K562 (cell line): Measurements from ENCODE around the gene LLGL2. TPM values are rescaled to one million over a fixed set of nuclear protein-coding genes. Genes with fewer than 3 reads are reported as not detected.

ENCODE experiments used
- ATAC-seq: fragments of 200-7000 bp; cut with Tn5 transposase; 3 replicates; pipeline ENCODE4 v1.9.1; 2020; ENCODE audit warnings: moderate library complexity
- BruUV-seq: library from RNA; stranded (reverse); fragments of 400-500 nt; replicated peaks from 2 replicates; lab custom pipeline; 2021; lab: Mats Ljungman, UMichigan
- CTCF ChIA-PET: fragments of 300-600 bp; formaldehyde crosslinking; extraction: SDS; loops from one replicate; lab custom pipeline; 2021; ENCODE audit warnings: low intra/inter-chr PET ratio; lab: Yijun Ruan, JAX
- POLR2A ChIA-PET: fragments of 300-600, 350-650 bp; sonication (Branson Sonifier 250); formaldehyde crosslinking; extraction: SDS; loops from one replicate; lab custom pipeline; 2021; ENCODE audit warnings: antibody characterized with exemption, inconsistent platforms; lab: Yijun Ruan, JAX
- DNase-seq, 4 experiments: peaks; one replicate each; pipeline versions ENCODE4 v3.0.0 to v3.0.0-alpha.2; 2011 to 2018; ENCODE audit warnings: low spot score in 3 of 4, mixed read lengths in 3 of 4; ENCODE audit errors: extremely low read depth in 1 of 4
- FAIRE-seq: peaks from 2 replicates; lab custom pipeline; 2011; peaks lifted over from hg19 to GRCh38; lab: Jason Lieb, UNC
- H2AFZ ChIP-seq: 2 replicates; pipeline ENCODE4 v1.6.0; 2011; ENCODE audit warnings: low read depth, low read length, control low read depth, inconsistent platforms
- H3K27ac ChIP-seq: fragments of 200-600 bp; 3 replicates; pipeline ENCODE4 v1.8.0; 2011; ENCODE audit warnings: low read depth, mild to moderate bottlenecking, control low read depth, inconsistent platforms, low read length, moderate library complexity, mixed read lengths; ENCODE audit errors: extremely low read depth
- H3K27me3 ChIP-seq, 2 experiments: fragments of 300-600 bp in 1 of 2; 2 replicates in 1 of 2; 3 replicates in 1 of 2; pipeline versions ENCODE4 v1.6.0 to v1.8.0; 2011; ENCODE audit warnings: inconsistent platforms in 2 of 2, low read length in 2 of 2, mild to moderate bottlenecking in 1 of 2, mixed read lengths in 1 of 2, moderate library complexity in 1 of 2; ENCODE audit not compliant: control insufficient read depth in 2 of 2, insufficient read depth in 2 of 2
- H3K36me3 ChIP-seq: fragments of 300-600 bp; 3 replicates; pipeline ENCODE4 v1.8.0; 2011; ENCODE audit warnings: mild to moderate bottlenecking, low read length, inconsistent platforms; ENCODE audit not compliant: control insufficient read depth, insufficient read depth
- H3K4me1 ChIP-seq, 2 experiments: fragments of 200-600 bp in 1 of 2; replicated peaks in 1 of 2; 2 replicates in 1 of 2; 3 replicates in 1 of 2; pipeline versions ENCODE4 v1.5.1 to v1.8.0; 2011; ENCODE audit warnings: inconsistent platforms in 2 of 2, low read length in 2 of 2, mild to moderate bottlenecking in 1 of 2, mixed read lengths in 1 of 2, moderate library complexity in 1 of 2; ENCODE audit not compliant: control insufficient read depth in 2 of 2, insufficient read depth in 2 of 2
- H3K4me2 ChIP-seq: 2 replicates; pipeline ENCODE4 v1.6.1; 2011; ENCODE audit warnings: low read length, control low read depth, inconsistent platforms, mixed read lengths; ENCODE audit not compliant: insufficient read depth
- H3K4me3 ChIP-seq: fragments of 200-600 bp; sonication (generic), shearing (Covaris generic); 2 replicates; pipeline ENCODE4 v1.5.1; 2016; ENCODE audit warnings: control low read depth, inconsistent platforms
- H3K79me2 ChIP-seq: fragments of 200-600 bp; 3 replicates; pipeline ENCODE4 v1.8.0; 2011; ENCODE audit warnings: low read length, inconsistent platforms; ENCODE audit not compliant: control insufficient read depth, insufficient read depth
- H3K9ac ChIP-seq, 2 experiments: 2 replicates each; pipeline versions ENCODE4 v1.6.0 to v1.6.1; 2011; ENCODE audit warnings: low read depth in 2 of 2, low read length in 2 of 2, control low read depth in 1 of 2, inconsistent platforms in 1 of 2, mild to moderate bottlenecking in 1 of 2, mixed read lengths in 1 of 2; ENCODE audit not compliant: insufficient read depth in 1 of 2
- H3K9me1 ChIP-seq: one replicate; pipeline ENCODE4 v1.6.0; 2011; ENCODE audit warnings: inconsistent platforms, mild to moderate bottlenecking, low read length, moderate library complexity; ENCODE audit not compliant: control insufficient read depth, insufficient read depth
- H3K9me3 ChIP-seq: replicated peaks from 2 replicates; pipeline ENCODE4 v1.5.1; 2011; ENCODE audit warnings: low read depth, low read length, inconsistent platforms; ENCODE audit not compliant: control insufficient read depth, insufficient read depth
- H4K20me1 ChIP-seq: replicated peaks from 2 replicates; pipeline ENCODE4 v1.6.1; 2011; ENCODE audit warnings: low read length, inconsistent platforms, mixed read lengths; ENCODE audit not compliant: control insufficient read depth, insufficient read depth
- ARID2 ChIP-seq: fragments of 450-650 bp; IDR thresholded peaks from 2 replicates; pipeline ENCODE4 v1.6.1; 2017; ENCODE audit warnings: antibody characterized with exemption, mild to moderate bottlenecking
- CCAR2 ChIP-seq: fragments of 200-400 bp; formaldehyde crosslinking; IDR thresholded peaks from 2 replicates; pipeline ENCODE4 v1.6.1; 2017; ENCODE audit warnings: mild to moderate bottlenecking, low read depth, low read length
- EP300 ChIP-seq: IDR thresholded peaks from 2 replicates; pipeline ENCODE4 v1.6.1; 2012; ENCODE audit warnings: low read length, improper control_type of control experiment
- ESRRA ChIP-seq: fragments of 450-650 bp; IDR thresholded peaks from 2 replicates; pipeline ENCODE4 v1.6.1; 2014; ENCODE audit warnings: low read depth, mild to moderate bottlenecking, moderate library complexity, borderline replicate concordance
- ETV5 ChIP-seq: sonication (generic); formaldehyde crosslinking; IDR thresholded peaks from 2 replicates; pipeline ENCODE4 v1.4.0; 2020; ENCODE audit warnings: low read depth, mild to moderate bottlenecking, missing genetic modification reagents
- HDAC1 ChIP-seq, 2 experiments: fragments of 450-650 bp; IDR thresholded peaks; 2 replicates each; pipeline ENCODE4 v1.6.1; 2016 to 2017; ENCODE audit warnings: inconsistent platforms in 1 of 2, mild to moderate bottlenecking in 1 of 2, moderate library complexity in 1 of 2
- POLR2A ChIP-seq: fragments of 450-650 bp; conservative IDR thresholded peaks from 2 replicates; pipeline ENCODE4 v1.6.1; 2016
- STAG1 ChIP-seq: sonication (generic); formaldehyde crosslinking; IDR thresholded peaks from 2 replicates; pipeline ENCODE4 v1.5.0; 2020; ENCODE audit warnings: missing genetic modification reagents, borderline replicate concordance
- STAT6 ChIP-seq: sonication (generic); formaldehyde crosslinking; IDR thresholded peaks from 2 replicates; pipeline ENCODE4 v1.8.1; 2023; ENCODE audit warnings: mild to moderate bottlenecking, missing genetic modification reagents
- YY1 ChIP-seq, 3 experiments: IDR thresholded peaks; 2 replicates each; pipeline ENCODE4 v1.6.1; 2011; ENCODE audit warnings: low read length in 2 of 3, mild to moderate bottlenecking in 2 of 3, moderate library complexity in 2 of 3, borderline replicate concordance in 1 of 3, control low read depth in 1 of 3, low read depth in 1 of 3; ENCODE audit not compliant: insufficient read depth in 3 of 3, insufficient replicate concordance in 2 of 3, control insufficient read depth in 1 of 3, insufficient read length in 1 of 3; ENCODE audit errors: extremely low read depth in 1 of 3
- ZNF143 ChIP-seq: sonication (generic); formaldehyde crosslinking; IDR thresholded peaks from 2 replicates; pipeline ENCODE4 v1.9.0; 2022; ENCODE audit warnings: mild to moderate bottlenecking, missing genetic modification reagents
- ZNF707 ChIP-seq: fragments of 250-450 bp; sonication (Bioruptor Pico); conservative IDR thresholded peaks from 2 replicates; pipeline ENCODE4 v1.8.0; 2022; ENCODE audit warnings: inconsistent platforms, mild to moderate bottlenecking, moderate library complexity
- WGBS: fragments of 100-300 bp; shearing (Covaris generic); methylation state at CpG from one replicate; pipeline ENCODE4 v1.1.6; 2016; ENCODE audit warnings: low coverage, mixed read lengths; ENCODE audit not compliant: insufficient coverage; ENCODE audit errors: missing lambda C conversion rate; 5-methylcytosine and 5-hydroxymethylcytosine counted together
- in situ Hi-C: fragments of 300-500 bp; cut with MboI; formaldehyde crosslinking; loops from 4 replicates; pipeline ENCODE4 v1.15.0; 2018; ENCODE audit warnings: inconsistent platforms, mixed read lengths
- intact Hi-C: fragments of 100-400 bp; cut with micrococcal nuclease; formaldehyde crosslinking; loops from 2 replicates; pipeline ENCODE4 v1.14.2; 2022
- polyA plus RNA-seq, 8 experiments: library from polyadenylated mRNA; depleted of rRNA in 4 of 8; stranded (reverse) in 5 of 8; unstranded in 3 of 8; fragments of >200 nt; fragmentation: Nextera tagmentation in 2 of 8; fragmentation: Illumina TruSeq in 1 of 8; extraction: Ambion mirVana in 2 of 8; extraction: Trizol in 1 of 8; gene quantifications; 2 replicates each; pipeline versions ENCODE4 v1.2.1 to v1.2.3, GENCODE V29; 2011 to 2014; ENCODE audit warnings: inconsistent platforms in 1 of 8, missing spikeins in 1 of 8
- total RNA-seq, 7 experiments: library from RNA; depleted of rRNA in 6 of 7; stranded (reverse); fragments of >200 nt in 6 of 7; fragmentation: Illumina TruSeq in 2 of 7; extraction: Trizol in 2 of 7; gene quantifications; 2 replicates each; pipeline versions ENCODE4 v1.2.1 to v1.2.3, GENCODE V29; 2011 to 2021; ENCODE audit warnings: low replicate concordance in 1 of 7

Gene LLGL2
- total and polyA plus RNA-seq, 9 of the 15 experiments (the other 6 are each of a cell fraction or from before 2014, with no cell fraction given), result 0.32 to 24.4 (median 10.2) TPM

GRCh38 chr17:75485688-75486087 lies 39.8 kb upstream of the LLGL2 start:
- H3K9ac ChIP-seq, result peak overlapping the region in 1 of 2 experiments; percentile 52; a peak in 1 of 4 replicates
- no peak overlapping the region for H2AFZ ChIP-seq
- BruUV-seq, result no TSS peak
- H3K9me3 ChIP-seq, result no peaks in the 10 kb centered on the region
- ATAC-seq, result no peak
- H3K4me2 ChIP-seq, result no peak overlapping the region
- H3K27me3 ChIP-seq, result no peaks in the 10 kb centered on the region
- intact Hi-C loops, result loop anchor here (2.0 kb wide), 1 partner anchor 59 kb away; no protein-coding TSS in a partner anchor
- CTCF ChIA-PET, result no interaction called here
- TF ChIP-seq ETV5 (CRISPR knock-in tag) (no peak), YY1 (IDR thresholded peaks at IDR 0.05; ENCODE audit: borderline replicate concordance in 1 of 3, control insufficient read depth in 1 of 3, extremely low read depth in 1 of 3, insufficient read depth in 3 of 3, insufficient read length in 1 of 3, insufficient replicate concordance in 2 of 3, low read depth in 1 of 3, low read length in 2 of 3) (no peak)
- TF ChIP-seq, all 486 proteins: peak for 0
- POLR2A ChIA-PET, result interaction anchor here (0.5 to 1.2 kb wide), 3 partner anchors 15 to 196 kb away, joined by 3 to 5 read pairs (median 3); partner anchors contain the start of gene SLC25A19
- Histone ChIP-seq H3K4me3 (no peak overlapping the region), H3K4me1 (peaks cover 11 to 33% of the 10 kb centered on the region in 2 experiments; a peak in 4 of 5 replicates), H3K79me2 (0 out of 3 replicates have a peak, but pooled peaks cover 2% of the 10 kb centered on the region), H4K20me1 (peaks cover 12% of the 10 kb centered on the region), H3K27ac (no peak overlapping the region), H3K9me1 (no peaks in the 10 kb centered on the region), H3K36me3 (no peaks in the 10 kb centered on the region)
- in situ Hi-C loops, result no loop called here
- FAIRE-seq (no peak), DNase-seq (no peak)
- 76% methylated on average over 10 of the region's 12 CpGs for WGBS

GRCh38 chr17:75486151-75486550 lies 39.3 kb upstream of the LLGL2 start:
- BruUV-seq, result no TSS peak
- in situ Hi-C loops (no loop called here), intact Hi-C loops (loop anchor here (2.0 kb wide), 1 partner anchor 59 kb away; no protein-coding TSS in a partner anchor)
- CTCF ChIA-PET, result interaction anchor here (0.5 to 2.3 kb wide), 3 partner anchors 60 to 215 kb away, joined by 3 to 20 read pairs (median 3); partner anchors contain the start of gene MIF4GD
- POLR2A ChIA-PET, result interaction anchor here (0.5 to 0.6 kb wide), 3 partner anchors 9 to 197 kb away, joined by 3 read pairs; partner anchors contain the start of gene SLC25A19
- no peaks in the 10 kb centered on the region for H3K27me3 ChIP-seq
- H3K9ac ChIP-seq, result no peak overlapping the region; a peak in 1 of 4 replicates
- TF ChIP-seq EP300 (no peak), POLR2A (no peak), ARID2 (no peak), STAT6 (CRISPR knock-in tag) (no peak), ZNF707 (CRISPR knock-in tag) (no peak), STAG1 (no peak), CCAR2 (no peak), HDAC1 (IDR thresholded peaks at IDR 0.05) (no peak), ZNF143 (CRISPR knock-in tag) (no peak), ESRRA (no peak)
- H3K9me3 ChIP-seq, result no peaks in the 10 kb centered on the region
- H3K4me1 ChIP-seq, result peaks cover 11 to 33% of the 10 kb centered on the region in 2 experiments; a peak in 4 of 5 replicates
- no peak overlapping the region for H2AFZ ChIP-seq
- FAIRE-seq (no peak), ATAC-seq (no peak), DNase-seq (no peak)
- H3K4me3 ChIP-seq, result no peak overlapping the region
- H3K36me3 ChIP-seq, result no peaks in the 10 kb centered on the region
- H3K27ac ChIP-seq, result no peak overlapping the region
- H3K9me1 ChIP-seq, result no peaks in the 10 kb centered on the region
- 87% methylated on average over 14 of the region's 14 CpGs for WGBS
- peaks cover 10% of the 10 kb centered on the region; the same call in 1 of the 2 replicates for H4K20me1 ChIP-seq
- H3K79me2 ChIP-seq, result 0 out of 3 replicates have a peak, but pooled peaks cover 2% of the 10 kb centered on the region
- no peak overlapping the region for H3K4me2 ChIP-seq
